G401.6 (cell line): ENCODE measurements around the gene CDS1.
A peak's percentile ranks its signal among the peaks of the same experiment; 100 is the strongest.
"Not testable (repeated sequence)": the region's sequence is repeated elsewhere in the genome, so short reads cannot be mapped to it uniquely, and the experiment has no call there.

Source experiments
- FAIRE-seq: peaks from 2 replicates; lab custom pipeline; 2012; peaks lifted over from hg19 to GRCh38; lab: Jason Lieb, UNC

The CDS1 gene

DNA sequence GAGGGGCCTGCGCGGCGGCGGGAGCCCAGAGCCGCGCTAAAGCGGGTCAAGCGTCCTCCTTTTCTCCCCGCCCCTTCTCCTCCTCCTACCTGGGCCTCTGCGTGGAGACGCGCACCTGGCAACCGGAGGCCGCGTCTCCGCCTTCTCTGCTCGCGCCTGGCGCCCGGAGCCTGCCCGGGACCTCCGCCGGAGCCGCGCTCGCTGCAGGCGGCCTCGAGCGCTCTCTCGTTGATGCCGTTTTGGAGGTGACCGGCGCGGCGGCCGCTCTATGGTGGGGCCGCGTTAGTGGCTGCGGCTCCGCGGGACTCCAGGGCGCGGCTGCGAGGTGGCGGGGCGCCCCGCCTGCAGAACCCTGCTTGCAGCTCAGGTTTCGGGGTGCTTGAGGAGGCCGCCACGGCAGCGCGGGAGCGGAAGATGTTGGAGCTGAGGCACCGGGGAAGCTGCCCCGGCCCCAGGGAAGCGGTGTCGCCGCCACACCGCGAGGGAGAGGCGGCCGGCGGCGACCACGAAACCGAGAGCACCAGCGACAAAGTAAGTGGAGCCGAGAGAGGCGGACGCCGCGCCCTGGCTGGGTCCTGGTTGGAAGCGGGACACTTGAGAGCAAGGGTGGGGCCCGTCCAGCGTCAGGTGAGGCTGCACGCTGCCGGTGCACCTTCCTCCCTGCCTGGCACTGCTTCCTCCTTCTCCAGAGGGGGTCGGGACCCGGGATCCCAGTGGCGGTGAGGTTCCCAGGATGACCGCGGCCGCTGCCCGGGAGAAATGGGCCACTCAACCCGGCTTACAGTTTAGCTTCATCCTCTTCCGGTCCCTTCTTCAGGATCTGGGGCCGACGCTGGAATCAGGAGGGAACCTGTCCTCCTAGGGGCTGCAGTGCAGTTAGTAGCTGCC lies at the start of gene CDS1:
CDS1 (plus strand) TSS at position 140 of the 888 bp plus-strand sequence; CDS start at position 415, 275 bp downstream.
- no peak for FAIRE-seq

DNA sequence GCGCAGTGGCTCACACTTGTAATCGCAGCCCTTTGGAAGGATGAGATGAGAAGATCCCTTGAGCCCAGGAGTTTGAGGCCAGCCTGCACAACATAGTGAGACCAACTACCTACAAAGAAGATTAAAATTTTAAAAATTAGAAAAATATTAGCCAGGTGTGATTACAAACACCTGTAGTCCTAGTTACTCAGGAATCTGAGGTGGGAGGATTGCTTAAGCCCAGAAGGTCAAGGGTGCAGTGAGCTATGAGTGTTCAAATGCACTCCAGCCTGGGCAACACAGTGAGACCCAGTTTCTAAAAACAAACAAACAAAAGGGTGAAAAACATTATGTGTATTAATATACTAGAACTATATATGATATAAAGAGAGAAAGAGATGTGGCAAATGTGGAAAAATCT lies 47.0 kb upstream of the CDS1 start:
- no peak for FAIRE-seq

DNA sequence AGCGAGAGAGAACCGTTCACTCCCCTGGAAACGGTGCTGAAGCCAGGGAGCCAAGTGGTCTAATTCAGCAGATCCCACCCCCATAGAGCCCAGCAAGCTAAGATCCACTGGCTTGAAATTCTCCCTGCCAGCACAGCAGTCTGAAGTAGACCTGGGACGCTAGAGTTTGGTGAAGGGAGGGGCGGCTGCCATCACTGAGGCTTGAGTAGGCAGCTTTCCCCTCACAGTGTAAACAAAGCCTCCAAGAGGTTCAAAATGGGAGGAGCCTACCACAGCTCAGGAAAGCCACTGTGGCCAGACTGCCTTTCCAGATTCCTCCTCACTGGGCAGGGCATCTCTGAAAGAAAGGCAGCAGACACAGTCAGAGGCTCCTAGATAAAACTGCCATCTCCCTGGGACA lies 37.8 kb upstream of the CDS1 start:
- no peak for FAIRE-seq

DNA sequence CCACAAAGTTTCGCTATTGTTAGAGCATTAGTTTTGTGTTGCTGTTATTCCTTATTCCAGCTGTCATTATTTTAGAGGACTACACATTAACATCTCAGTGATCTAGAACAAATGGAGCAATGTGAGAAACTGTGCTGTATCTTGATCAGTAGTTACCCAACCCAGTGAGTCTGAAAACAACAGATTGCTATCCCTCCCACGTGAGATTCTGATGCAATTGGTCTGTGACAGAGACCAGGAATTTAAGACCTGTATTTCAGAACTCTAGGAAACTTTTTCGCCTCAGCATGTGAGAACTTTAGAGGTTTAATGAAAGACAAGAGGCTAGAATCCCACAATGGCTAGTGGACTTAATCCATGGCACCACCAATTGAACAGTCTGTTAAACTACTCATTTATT lies 35.7 kb upstream of the CDS1 start:
- FAIRE-seq: no peak

DNA sequence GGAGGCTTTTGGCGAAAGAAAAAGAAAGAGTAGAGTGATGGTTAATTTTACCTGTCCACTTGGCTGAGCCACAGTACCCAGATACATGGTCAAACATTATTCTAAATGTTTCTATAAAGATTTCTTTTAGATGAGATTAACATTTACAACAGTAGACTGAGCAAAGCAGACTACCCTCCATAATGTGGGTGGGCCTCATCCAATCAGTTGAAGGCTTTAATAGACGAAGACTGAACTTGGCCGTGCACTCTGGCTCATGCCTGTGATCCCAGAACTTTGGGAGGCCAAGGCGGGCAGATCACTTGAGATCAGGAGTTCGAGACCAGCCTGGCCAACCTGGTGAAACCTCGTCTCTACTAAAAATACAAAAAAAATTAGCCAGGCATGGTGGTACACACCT lies 33.7 kb upstream of the CDS1 start:
- FAIRE-seq: not testable (repeated sequence)

DNA sequence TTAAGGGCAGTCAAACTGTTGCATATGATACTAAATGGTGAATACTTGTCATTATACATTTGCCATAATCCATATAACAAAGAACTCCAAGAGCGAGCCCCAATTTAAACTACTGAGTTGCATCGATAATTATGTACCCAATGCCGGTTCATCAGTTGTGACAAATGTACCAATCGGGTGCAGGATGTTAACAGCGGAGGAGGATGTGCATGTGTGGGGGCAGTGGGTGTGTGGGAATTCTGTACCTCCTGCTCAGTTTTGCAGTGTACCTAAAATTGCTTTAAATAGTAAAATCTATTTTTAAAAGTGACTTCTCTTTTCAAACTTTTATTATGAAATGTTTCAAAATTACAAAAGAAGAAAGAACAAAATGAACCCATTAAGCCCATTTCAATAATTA lies 20.8 kb upstream of the CDS1 start:
- no peak for FAIRE-seq

DNA sequence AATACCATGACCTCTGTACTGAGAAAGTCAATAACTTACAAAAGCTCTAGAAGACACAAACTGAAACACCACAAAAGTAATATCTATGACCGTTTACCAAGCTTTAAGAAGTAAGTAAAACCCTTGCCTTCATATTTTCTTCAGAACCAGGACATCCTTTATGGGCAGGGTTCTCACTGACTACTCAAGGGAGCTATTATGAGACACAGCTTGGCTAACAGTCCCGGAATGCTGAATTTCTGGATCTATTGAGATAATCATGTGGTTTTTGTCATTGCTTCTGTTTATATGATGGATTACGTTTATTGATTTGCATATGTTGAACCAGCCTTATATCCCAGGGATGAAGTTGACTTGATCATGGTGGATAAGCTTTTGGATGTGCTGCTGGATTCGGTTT lies 19.9 kb upstream of the CDS1 start:
- no peak for FAIRE-seq

DNA sequence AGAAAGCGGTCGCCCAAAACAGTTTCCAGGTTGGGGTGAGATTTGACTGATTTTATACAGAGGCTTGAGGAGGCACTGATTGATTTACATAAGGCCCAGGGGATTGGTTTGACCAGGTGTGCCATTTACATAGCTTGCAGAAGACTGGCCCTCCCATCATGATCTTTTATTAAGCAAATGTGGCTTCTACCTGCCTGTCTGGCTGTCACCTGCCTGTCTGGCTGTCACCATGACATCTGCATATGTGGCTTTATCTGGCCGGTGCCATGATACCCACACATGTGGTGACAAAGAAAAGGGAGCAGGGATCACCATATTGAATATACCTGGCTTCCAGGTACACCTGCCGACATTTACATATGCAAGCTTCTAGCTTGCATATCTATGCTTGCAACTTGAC lies 17.0 kb upstream of the CDS1 start:
- no peak for FAIRE-seq

DNA sequence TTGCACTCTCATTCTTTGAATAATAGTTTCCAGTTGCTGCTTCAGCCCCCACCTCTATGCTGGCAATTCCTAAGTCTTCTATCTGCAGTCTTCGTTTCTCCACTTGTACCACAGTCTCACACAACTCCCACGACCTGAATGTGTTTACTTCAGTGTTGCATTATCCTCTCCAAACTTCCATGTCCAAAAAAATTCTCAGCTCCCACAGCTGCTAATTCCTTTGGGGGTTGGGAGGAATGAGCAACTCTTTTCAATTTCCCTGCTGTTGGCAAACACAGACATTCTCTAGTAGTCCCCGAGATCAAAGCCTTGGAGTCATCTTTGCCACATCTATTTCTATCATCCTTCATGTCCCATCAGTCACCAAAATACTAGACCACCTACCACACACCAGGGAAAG lies 14.4 kb upstream of the CDS1 start:
- no peak for FAIRE-seq

DNA sequence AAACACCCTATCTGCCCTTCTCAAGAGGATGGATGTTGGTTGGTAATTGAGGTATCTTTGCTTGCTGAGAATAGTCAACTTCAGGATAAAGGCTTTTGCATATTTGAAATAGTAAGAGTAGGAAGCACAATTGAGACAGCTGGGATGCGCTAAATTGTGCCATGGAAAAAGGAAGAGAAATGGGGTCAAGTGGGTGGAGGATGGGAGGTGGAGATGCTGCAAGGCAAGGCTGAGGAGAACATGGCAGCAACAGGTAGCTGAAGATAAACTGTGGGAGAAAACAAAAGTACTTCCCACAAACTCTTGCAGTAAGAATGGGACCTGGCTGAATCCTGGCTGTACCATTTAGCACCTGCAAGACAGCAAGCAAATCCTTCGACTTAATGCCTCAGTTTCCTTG lies 13.9 kb upstream of the CDS1 start:
- FAIRE-seq: no peak

DNA sequence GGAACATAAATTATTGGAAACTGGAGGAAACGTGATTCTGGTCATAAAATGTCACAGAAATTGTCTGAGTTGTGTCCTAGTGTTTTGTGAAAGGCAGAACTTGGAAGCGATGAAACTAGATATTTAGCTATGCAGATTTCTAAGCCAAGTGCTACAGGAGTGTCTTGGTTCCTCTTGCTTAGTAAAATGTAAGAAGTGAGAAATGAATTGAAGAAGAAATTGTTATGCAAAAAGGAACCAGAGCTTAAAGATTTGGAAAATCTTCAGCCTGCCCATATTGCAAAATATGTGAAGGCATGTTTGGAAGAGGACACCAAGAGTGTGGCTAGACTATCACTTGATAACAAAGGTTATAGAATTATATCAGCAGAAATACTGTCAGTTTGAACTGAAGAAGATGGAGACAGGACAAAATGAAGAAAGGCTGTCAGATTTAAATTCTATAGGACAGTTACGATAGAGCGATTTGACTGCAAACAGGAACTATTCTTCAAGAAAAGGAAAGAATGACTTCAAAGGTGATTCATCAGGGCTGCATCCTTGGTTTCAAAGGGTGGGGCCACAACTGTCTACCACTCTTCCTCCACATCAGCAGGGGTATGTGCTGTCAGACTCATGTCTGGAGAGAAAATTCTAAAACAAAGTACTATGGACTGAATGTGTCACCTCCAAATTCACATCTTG lies 9.4 kb upstream of the CDS1 start:
- no peak for FAIRE-seq

DNA sequence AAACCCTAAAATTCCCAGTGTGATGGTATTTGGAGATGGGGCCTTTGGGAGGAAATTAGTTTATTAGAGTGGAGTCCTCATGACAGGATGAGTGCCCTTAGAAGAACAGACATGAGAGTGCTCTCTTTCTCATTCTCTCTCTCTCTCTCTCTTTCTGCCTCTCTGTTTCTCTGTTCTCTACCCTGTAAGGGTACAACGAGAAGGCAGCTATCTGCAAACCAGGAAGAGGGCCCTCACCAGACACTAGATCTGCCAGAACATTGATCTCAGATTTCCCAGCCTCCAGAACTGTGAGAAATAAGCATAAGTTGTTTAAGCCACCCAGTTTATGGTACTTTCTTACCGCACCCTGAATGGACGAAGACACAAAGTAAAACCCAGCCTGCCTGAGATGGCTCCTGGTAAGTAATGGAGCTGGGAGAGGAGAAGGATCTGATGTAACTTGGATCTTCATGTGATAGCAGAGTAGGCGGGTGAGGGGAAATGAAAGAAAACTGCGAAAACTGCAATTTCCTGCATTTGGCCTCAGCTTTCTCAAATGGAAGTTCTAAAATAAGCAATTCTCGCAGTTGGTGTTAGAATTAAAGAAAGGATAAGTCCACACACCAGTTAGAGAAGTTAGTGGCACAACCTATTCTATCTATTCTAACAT lies 8.7 kb upstream of the CDS1 start:
- no peak for FAIRE-seq

DNA sequence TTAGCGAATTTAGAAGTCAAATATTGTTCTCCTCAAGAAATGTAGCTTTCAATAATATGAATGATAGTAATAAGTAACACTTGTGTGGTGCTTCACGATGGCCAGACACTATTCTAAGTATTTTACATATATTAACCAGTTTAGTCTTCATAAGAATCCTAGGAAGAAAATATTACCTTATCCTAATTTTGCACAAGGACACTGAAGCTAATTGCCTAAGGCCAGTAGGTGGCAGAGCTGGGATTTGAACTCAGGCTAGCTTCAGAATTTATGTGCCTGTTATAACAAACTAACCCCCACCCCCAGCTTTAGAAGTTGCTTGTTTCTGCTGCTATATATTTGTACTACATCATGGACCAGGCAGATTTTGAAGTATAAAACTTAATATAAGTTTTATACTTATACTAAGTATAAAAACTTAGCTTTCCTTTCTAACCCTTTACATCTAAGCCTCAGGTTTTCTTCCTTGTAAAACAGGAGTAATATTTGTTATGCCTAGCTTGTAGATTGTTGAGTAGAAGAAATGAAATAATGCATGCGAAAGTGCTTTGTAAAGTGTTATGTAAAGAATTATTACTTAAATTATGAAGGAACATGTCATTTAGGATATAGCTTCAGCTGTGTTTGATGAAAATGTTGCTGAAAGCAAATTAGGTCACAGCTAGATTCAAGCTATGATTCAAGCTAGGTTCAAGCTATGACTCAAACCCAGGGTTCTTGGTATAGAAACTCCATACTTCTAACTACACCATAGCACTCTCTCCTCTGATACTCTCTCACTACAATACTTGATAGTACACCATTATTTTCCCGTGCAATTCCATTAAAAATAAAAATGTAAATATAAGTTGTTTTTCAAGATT lies 4.2 kb upstream of the CDS1 start:
- FAIRE-seq: peak; percentile 89

DNA sequence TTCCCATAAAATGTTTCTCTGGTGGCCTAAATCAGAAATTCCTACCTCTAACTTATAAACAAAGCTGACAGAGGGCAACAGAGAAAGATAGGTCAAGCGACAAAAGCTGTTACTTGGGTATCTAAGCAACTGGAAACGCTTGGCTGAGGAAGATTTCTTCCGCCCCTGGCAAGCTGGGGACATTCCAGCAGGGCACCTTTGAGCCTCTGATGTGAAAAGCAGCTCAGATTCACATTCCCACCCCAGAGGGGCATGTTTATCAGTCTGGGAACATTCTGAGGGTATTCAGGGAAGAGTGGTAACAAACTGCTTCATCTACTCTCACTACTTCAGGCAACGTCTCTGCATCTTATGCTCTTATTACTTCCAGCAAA lies 3.5 kb upstream of the CDS1 start:
- FAIRE-seq: no peak

DNA sequence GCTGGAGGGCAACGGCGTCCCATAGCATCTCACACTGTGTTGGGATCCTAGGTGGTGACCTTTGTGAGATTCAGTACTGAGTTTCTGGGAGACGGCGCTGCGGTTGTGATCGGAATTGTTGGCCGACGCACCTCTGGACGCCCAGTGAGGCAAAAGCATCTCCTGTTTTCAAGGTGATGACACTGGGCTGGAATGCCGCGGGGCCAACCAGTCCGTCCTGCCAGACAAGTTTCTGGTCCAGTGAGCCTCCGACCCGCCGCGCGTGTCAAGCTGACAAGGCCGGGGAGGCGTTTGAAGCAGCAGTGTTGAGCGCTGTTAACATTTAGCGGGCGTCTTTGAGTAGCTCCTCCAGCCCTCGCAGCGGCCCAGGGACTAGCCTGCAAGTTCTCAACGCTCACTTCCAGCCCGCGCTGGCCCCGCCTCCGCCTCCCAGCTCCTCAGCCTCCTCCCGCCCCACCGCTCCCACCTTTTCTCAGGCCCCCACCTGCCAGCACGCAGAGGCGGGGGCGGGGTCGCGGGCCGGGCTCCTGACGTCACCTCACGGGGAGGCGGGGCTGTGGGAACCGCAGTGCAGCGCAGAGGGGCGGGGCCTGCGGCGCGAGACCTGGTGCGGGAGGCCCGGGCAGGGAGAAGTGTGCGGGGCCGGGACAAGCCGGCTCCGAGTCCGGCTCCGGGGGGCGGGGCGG lies 482 bp upstream of the CDS1 start:
- FAIRE-seq: no peak

DNA sequence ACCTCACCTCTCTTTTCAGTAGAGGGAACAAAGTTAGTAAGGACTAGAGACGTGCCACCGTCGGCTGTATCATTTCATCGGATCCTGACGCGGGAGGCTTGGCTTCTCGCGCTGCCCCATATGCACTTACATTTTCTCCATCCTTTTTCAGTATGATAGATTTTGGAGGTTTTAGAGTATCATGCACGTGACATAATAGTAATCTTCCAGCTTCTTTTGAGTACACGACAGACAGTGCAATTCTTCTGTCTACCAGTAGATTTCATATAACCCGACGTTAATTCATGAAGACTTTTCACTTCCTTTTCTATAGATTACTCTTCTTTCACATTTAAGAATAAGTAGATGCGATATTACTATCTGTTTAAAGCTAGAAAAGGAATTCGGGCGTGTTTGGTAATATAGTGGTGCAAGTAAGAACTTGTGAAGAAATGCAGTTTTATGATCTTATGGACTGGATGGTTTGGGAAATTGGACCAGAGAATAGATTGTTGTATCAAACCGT lies 1.0 kb downstream of the CDS1 start:
- no peak for FAIRE-seq

DNA sequence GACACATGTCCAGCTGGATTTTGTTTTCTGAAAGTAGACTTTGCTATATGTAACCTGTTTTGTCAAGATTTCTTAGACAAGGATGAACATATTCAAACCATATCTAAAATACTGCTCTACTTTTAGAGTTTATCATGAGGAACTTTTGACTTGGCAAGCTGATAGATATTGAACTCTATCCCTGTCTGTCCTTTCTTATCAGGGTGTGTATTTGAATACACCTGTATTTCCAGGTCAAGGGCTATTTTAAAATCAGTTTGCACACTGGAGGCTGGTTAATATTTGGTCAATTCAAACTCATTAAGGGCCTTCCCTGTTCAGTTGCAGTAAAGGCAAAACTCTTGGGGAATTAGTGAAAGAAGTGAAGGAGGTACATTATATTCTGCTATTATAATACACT lies 2.3 kb downstream of the CDS1 start:
- FAIRE-seq: no peak

DNA sequence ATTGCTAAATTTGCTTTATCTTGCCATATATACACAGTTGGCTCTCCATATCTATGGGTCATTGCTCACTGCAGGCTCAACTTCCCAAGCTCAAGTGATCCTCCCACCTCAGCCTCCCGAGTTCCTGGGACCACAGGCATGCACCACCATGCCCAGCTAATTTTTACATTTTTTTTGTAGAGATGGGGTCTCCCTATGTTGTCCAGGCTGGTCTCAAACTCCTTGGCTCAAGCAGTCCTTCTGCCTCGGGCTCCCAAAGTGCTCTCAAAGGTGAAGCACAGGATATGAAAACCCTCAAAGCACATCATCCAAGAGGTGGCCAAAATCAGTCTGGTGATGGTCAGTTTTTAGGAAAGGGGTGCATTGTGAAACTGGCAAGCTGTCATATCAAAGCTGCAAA lies 11.8 kb downstream of the CDS1 start:
- no peak for FAIRE-seq

DNA sequence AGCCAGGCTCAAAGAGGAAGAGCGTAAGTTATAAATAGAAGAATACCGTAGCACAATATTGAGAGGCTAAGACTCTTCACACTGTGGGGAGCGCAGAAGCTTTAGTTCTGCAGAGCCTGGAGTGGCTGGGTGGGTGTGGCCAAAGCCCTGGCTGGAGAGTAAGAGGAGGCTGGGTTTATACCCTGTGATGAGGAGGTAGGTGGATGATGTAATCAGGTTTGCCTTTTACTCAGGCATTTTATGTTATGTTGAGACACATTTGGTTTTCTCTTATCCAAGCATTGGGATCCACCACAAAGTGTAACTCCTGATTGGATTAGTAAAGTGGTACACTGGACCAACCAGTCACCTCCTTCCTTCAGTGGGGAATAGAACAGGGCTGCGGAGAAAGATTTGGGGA lies 13.9 kb downstream of the CDS1 start:
- no peak for FAIRE-seq

DNA sequence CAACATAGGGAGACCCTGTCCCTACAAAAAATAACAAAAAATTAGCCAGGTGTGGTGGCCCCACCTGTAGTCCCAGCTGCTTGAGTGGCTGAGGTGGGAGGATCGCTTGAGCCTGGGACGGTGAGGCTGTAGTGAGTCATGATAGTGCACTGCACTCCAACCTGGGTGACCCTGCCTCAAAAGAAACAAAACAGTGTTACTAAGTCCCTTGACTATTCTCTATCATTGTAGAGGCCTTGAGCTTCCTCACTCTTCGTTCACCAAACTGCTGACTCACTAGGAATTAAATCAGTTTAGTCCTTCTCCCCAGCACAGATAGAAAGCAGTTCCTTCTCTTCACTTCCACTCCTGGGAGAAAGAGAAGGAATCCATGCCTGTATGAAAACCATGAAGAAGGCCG lies 14.5 kb downstream of the CDS1 start:
- no peak for FAIRE-seq

DNA sequence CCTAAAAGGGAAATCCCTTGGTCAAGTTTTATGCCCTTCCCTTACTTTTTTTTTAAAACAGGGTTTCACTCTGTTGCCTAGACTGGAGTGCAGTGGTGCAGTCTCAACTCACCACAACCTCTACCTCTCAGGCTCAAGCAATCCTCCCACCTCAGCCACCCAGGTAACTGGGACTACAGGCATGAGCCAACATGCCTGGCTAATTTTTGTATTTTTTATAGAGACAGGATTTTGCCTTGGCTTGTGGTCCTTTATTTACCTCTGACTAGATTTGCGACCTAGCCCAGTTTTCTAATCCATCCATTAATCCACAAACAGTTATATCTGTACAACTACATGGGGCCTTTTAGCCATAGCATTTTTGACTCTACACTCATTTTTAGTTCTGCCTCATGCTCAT lies 23.7 kb downstream of the CDS1 start:
- FAIRE-seq: no peak

DNA sequence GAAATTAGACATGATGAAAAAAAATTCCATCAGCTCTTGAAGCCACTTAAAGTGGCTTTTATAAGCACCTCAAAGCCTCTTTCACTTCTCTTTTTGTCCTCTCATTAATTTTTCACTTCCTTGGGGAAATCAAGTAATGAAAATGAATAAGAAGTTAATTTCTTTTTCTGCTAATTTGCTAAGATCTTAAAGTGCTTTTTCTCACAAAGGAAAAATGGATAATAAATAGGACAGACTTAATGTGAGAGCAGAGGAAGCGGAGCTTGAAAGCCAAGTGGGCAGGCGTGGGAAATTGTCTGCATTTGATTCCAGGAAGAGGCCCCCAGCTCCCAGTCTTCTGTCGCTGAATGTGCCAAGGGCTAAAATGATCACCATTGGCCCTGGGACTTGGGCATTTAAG lies 28.6 kb downstream of the CDS1 start:
- FAIRE-seq: no peak
